Stimulated activated memory B cell treated with anti-CD40 and anti-IgM and Interleukin-4, amounts not matched to agents 10 μg/mL and 1 μg/mL and 100 μg/mL, for 72 hours (primary cell): ENCODE results near the gene TFCP2.
A peak's percentile ranks its signal among the peaks of the same experiment; 100 is the strongest.

ENCODE experiments used
- ATAC-seq: fragments of 150-1000 bp; cut with Tn5 transposase; 2 replicates; pipeline ENCODE4 v1.10.0; 2021
- H3K27ac Mint-ChIP-seq: one replicate; pipeline ENCODE4 v1.8.0; 2022; ENCODE audit warnings: mild to moderate bottlenecking, mixed read lengths
- H3K27me3 Mint-ChIP-seq: one replicate; pipeline ENCODE4 v1.8.0; 2022; ENCODE audit warnings: mixed read lengths
- H3K36me3 Mint-ChIP-seq: one replicate; pipeline ENCODE4 v1.8.0; 2022; ENCODE audit warnings: mixed read lengths
- H3K4me1 Mint-ChIP-seq: one replicate; pipeline ENCODE4 v1.8.0; 2022; ENCODE audit warnings: mixed read lengths
- H3K4me3 Mint-ChIP-seq: one replicate; pipeline ENCODE4 v1.8.0; 2022; ENCODE audit warnings: mild to moderate bottlenecking, moderate library complexity, mixed read lengths
- H3K9me3 Mint-ChIP-seq: one replicate; pipeline ENCODE4 v1.8.0; 2022; ENCODE audit warnings: mixed read lengths

The TFCP2 gene

DNA sequence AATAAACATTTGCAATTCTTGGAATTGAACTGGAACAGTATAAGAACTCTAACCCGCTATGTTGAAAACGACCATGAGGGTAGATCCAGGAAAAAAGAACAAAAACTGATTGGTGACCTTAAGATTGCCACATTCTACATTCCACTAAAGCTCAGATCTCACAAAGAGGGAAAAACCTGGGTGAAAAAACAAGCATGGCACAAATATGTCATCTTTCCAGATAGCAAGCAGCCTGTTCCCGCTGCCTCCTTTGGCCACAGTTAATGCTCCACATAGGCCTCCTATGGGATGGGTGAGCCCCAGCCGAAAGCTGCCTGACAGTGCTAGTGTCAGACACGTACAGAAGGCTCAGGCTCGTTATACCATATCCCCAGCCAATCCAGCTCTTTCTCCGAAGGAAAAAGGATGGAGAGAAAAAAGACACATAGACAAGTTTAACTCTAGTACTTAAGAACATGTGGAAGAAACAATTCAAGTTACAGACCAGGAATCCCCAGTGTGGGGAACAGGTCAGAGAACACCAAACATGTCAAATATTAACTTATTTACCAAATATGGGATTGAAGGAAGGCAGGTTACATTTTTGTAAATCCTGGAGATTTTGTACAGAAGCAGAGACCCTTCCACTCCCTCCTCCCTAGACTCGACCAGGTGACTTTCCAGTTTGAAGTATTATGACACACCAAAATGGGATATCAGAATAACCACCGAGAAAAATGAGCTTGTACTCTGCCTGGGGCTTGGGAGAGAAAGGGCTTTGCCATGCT lies 110.1 kb downstream of the TFCP2 start:
- peaks cover 35% of the 10 kb centered on the region for H3K36me3 Mint-ChIP-seq
- H3K4me1 Mint-ChIP-seq = no peaks in the 10 kb centered on the region
- no peak overlapping the region for H3K4me3 Mint-ChIP-seq
- no peaks in the 10 kb centered on the region for H3K9me3 Mint-ChIP-seq
- H3K27me3 Mint-ChIP-seq = no peaks in the 10 kb centered on the region
- no peak for ATAC-seq
- H3K27ac Mint-ChIP-seq = peak overlapping the region; percentile 30

DNA sequence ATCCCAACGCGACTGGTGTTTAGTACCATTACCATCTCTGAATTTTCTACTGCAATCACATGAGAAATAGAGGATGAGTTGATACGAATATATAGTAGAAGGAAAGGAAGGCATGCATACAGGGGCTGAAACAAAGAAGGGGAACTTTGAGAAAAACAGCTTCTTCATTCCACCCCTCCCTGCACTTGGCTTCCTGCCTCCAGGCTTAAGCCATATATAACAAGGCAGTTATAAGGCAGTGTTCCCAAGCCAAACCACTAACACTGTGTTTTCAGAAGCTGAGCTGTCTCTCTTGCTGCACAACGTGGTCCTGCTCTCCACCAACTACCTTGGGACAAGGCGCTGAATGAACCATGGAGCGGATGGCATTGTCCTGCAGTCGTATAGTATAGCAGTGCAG lies 113.8 kb downstream of the TFCP2 start:
- Mint-ChIP-seq H3K4me3 (no peak overlapping the region), H3K36me3 (peaks cover 25% of the 10 kb centered on the region), H3K4me1 (no peaks in the 10 kb centered on the region), H3K27me3 (no peaks in the 10 kb centered on the region), H3K27ac (no peak overlapping the region), H3K9me3 (no peaks in the 10 kb centered on the region)
- no peak for ATAC-seq

DNA sequence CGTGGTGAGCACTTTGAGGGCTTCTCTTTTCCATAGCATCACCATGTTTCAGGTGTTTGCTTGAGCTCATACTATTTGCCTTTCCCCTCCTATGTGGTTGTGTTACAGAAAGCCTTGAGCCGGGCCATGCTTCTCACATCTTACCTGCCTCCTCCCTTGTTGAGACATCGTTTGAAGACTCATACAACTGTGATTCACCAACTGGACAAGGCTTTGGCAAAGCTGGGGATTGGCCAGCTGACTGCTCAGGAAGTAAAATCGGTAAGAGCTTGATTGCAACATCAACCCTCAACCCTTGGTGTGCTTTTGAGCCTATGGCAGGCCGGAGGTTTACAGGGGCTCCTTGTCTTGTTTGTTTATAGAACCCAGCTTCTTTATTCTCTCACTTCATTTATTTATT lies 116.7 kb downstream of the TFCP2 start:
- H3K27ac Mint-ChIP-seq = no peak overlapping the region
- H3K36me3 Mint-ChIP-seq = peaks cover 37% of the 10 kb centered on the region
- H3K4me3 Mint-ChIP-seq = no peak overlapping the region
- H3K27me3 Mint-ChIP-seq = no peaks in the 10 kb centered on the region
- no peak for ATAC-seq
- H3K4me1 Mint-ChIP-seq = peaks cover 8% of the 10 kb centered on the region
- no peaks in the 10 kb centered on the region for H3K9me3 Mint-ChIP-seq

DNA sequence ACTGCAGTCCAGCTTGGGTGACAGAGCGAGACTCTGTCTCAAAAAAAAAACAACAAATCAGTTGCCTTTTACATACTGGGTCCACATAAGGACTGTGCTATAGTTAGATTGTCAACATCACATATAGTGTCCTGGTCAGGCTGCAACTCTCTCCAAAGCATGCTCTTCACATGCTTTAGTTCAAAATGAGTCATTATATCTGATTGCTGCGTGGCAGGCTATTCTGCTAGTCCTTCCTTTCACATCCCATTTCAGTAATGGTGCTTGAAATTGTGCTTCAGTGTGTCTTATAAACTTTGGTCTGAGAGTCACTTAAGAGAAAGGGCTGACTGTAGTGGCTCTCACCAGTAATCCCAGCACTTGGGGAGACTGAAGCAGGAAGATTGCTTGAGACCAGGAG lies 117.9 kb downstream of the TFCP2 start:
- ATAC-seq = no peak
- Mint-ChIP-seq H3K27ac (no peak overlapping the region), H3K9me3 (no peaks in the 10 kb centered on the region), H3K36me3 (peaks cover 32% of the 10 kb centered on the region), H3K4me3 (no peak overlapping the region), H3K27me3 (no peaks in the 10 kb centered on the region), H3K4me1 (peaks cover 8% of the 10 kb centered on the region)

DNA sequence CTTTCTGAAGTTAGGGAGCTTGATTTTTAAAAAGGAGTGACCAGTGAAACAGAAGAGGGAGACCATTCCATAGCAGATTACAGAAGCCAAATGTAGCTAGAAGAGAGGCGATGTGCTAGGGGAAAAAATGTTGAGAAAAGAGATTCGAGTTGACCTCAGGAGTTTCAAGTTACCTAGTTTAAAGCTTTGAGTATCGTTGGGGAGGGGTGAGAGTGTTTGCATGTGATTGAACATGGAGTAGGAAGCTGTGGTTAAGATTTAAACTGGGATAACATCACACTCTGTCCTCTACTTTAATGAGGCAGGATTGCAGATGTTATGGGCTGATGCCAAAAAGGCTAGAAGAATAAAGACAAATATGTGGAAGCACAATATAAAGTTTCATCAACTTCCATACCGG lies 121.1 kb downstream of the TFCP2 start:
- Mint-ChIP-seq H3K4me1 (peaks cover 28% of the 10 kb centered on the region), H3K27ac (no peak overlapping the region), H3K4me3 (no peak overlapping the region), H3K9me3 (no peaks in the 10 kb centered on the region), H3K27me3 (no peaks in the 10 kb centered on the region), H3K36me3 (peaks cover 23% of the 10 kb centered on the region)
- no peak for ATAC-seq

DNA sequence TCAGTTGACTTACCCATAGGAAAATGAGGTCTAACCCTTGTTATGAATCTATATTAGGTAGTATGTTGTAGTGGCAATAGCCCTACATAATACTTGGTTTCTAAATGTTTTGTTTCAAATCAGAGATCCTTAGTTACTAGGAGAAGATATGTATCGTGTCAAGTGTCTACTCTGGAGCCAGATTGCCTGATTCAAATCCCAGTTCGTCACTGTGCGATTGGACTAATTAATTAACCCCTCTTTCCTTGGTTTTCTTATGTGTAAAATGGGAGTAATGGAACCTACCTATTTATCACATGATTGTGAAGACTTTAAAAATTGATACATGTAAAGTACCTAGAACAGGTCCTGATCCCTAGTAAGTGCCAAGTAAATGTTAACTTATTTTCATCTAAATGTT lies 123.4 kb downstream of the TFCP2 start:
- peak overlapping the region; percentile 92 for H3K27ac Mint-ChIP-seq
- peak overlapping the region; percentile 97 for H3K4me3 Mint-ChIP-seq
- peaks cover 28% of the 10 kb centered on the region for H3K4me1 Mint-ChIP-seq
- H3K9me3 Mint-ChIP-seq = no peaks in the 10 kb centered on the region
- peaks cover 18% of the 10 kb centered on the region for H3K36me3 Mint-ChIP-seq
- no peak for ATAC-seq
- no peaks in the 10 kb centered on the region for H3K27me3 Mint-ChIP-seq

DNA sequence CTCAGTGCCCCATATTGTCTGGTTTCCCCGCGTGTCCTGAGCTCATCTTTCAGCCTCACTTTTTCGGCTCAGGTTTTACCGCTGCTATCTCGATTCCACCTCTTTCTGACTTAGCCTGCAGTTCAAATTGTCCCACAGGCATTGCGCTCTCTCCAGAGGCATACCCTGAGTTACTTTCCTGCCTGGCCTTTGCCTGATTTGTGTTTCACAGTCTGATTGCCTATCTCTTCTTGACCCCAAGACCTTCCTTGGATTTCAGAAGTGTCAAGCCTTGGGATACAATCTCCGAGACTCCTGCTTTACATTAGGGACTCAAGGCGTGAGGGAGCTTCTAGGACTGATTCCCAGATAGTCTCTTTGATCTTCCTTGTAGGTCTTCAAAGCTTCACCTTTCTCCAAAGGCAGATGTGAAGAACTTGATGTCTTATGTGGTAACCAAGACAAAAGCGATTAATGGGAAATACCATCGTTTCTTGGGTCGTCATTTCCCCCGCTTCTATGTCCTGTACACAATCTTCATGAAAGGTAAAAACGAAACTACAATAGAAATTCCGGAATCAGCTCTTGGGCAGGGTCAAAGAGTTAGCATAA lies 124.2 kb downstream of the TFCP2 start:
- Mint-ChIP-seq H3K9me3 (no peaks in the 10 kb centered on the region), H3K4me3 (peak overlapping the region; percentile 97), H3K36me3 (peaks cover 18% of the 10 kb centered on the region), H3K27me3 (no peaks in the 10 kb centered on the region), H3K27ac (peak overlapping the region; percentile 92), H3K4me1 (peaks cover 28% of the 10 kb centered on the region)
- no peak for ATAC-seq

DNA sequence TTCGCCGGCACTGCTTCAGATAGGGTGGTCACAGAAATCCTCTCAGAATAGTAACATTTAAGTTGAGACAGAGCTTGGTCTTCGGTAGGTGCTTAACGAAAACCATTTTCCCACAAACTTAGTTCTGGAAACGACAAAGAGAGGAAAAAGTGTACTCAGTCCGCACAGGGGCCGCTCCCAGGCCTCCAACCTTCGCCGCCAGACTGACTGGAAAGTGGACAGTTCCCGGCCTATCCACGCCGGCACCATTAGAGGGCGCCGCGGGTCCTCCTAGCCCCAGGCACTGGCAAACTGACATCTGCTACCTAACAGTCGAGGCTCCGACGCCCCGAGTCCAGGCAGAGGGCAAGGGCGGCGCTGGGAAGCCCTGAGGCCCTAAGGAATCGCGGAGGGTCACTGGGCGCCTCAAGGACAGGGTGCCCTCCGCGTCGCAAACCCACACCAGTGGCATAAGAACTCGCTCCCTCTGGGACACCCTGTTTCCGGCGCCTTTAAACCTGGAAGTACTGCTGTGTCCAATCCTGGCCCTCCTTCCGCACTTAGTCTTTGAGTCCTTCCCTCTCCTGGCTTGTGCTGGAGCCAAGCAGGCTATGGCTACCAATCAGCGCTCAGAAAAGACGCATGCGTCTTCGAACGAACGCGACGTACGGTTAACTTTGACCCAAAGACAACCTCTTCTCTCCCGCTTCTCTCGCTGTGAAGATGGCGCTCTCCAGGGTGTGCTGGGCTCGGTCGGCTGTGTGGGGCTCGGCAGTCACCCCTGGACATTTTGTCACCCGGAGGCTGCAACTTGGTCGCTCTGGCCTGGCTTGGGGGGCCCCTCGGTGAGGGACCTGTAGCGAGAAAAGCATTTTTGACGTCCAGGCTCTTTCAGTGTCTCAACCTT lies 125.0 kb downstream of the TFCP2 start, which contains the start of gene LETMD1:
LETMD1 (plus strand) TSS at position 673 of the 886 bp plus-strand sequence; CDS start at position 703, 30 bp downstream.
- Mint-ChIP-seq H3K27ac (peak within 1 kb of the TSS; percentile 92), H3K9me3 (no peaks in the 10 kb centered on the region), H3K4me1 (peaks cover 28% of the 10 kb centered on the region), H3K27me3 (no peaks in the 10 kb centered on the region), H3K4me3 (peak within 1 kb of the TSS; percentile 97), H3K36me3 (peaks cover 15% of the 10 kb centered on the region)
- peak; percentile 99 for ATAC-seq
